Stimulated activated CD4-positive, alpha-beta T cell treated with anti-CD3 and anti-CD28 coated beads, Interleukin-1b, Interleukin-23, amount 100 ng/mL, for 48 hours (primary cell): ENCODE data around the gene CDH23.

ENCODE experiments used
- DNase-seq: peaks from one replicate; pipeline ENCODE4 v3.0.0-alpha.2; 2020

CDH23 gene

GRCh38 chr10:71790749-71791440 is 394.2 kb downstream of the CDH23 start:
- no peak for DNase-seq

GRCh38 chr10:71795248-71795647 is 398.5 kb downstream of the CDH23 start:
- DNase-seq, result no peak

DNA sequence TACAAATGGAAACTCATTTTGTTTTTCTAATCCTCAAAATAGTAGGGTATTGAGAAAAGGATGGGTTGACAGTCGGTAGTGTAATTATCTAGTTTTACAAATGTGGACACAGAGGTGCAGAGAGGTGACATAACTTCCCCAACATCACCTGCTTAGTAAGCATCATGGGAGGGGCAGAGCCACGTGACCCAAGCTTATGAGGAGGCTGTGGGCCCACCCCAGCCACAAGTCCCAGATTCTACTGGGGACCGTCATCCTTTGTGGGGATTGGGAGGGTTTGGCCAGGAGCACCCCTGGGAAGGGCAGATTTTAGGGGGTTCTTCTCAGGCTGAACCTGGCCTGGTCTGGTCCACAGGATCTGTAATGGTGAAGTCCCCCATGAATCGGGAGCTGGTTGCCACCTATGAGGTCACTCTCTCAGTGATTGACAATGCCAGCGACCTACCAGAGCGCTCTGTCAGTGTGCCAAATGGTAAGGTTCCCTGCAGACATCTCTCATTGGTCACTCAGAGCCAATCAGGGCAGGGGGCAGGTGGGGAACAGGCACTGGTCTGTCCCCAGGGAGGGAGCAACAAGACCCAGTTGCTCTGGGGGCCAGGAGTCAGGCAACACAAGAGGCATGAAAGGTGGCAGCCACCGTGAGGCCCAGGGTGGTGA is 400.2 kb downstream of the CDH23 start:
- DNase-seq, result no peak

DNA sequence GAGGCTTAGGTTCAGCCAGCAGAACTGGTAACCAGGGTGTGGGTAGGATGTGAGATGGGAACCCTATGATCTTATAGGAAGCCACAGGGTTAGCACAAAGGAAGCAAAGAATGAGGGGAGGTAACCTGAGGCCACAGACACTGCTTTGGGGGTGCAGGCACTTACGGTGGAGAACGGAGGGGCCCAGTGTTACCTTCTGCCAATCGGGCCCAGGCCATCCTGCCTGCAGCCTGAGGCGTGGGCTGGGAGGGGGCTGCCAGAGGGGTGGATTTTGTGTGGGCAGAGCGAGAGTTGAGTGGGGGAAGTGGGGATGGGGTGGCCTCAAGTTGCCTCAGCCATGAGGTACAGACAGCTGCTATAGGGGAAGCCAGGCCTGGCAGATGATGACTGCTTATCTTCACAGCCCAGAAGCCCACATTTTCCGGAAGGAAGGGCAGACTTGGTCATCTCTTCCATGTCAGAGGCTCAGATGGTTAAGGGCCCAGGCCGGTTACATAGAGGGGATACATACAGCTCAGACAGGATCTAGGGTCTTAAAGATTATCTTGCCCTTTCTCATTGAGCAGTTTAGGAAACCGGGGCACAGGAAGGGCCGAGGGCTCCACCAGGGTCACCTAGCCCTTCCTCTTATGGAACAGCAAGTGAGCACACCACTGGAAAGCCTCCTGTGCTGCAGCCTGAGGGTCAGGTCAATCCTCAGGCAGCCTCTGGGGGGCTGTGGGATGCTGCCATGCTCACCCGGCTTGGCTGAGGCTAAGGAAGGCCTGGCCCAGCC is 401.0 kb downstream of the CDH23 start:
- no peak for DNase-seq

GRCh38 chr10:71798308-71798624 is 401.5 kb downstream of the CDH23 start:
- no peak for DNase-seq

DNA sequence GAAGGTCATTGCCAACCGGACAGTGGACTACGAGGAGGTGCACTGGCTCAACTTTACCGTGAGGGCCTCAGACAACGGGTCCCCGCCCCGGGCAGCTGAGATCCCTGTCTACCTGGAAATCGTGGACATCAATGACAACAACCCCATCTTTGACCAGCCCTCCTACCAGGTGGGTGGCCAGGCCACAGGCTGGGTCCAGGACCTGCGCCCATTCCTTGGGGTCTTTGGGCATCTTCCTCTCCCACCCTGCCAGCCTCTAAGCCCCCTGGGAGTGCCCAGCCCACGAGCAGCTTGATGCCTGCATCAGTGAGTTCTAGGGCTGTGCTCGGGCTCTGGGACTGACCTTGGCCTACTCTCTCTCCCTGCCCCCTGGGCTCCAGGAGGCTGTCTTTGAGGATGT is 402.4 kb downstream of the CDH23 start:
- DNase-seq, result no peak

GRCh38 chr10:71799608-71800453 is 403.1 kb downstream of the CDH23 start:
- no peak for DNase-seq

DNA sequence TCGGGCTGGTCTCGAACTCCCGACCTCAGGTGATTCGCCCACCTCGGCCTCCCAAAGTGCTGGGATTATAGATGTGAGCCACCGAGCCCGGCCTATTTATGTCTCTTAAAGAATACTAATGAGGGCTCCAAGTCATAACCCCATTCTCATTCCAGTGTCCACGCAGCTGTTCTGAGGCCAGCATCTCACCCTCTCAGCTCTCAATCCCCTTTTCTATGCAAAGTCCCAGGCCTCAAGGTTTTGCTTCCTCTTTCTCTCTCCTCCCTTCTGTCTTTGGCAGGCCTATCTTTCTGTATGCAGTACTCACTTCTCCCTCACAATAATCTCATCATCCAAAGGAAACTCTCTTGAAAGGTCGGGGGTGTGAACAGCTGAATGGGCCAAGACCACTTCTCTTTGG is 404.6 kb downstream of the CDH23 start:
- no peak for DNase-seq

DNA sequence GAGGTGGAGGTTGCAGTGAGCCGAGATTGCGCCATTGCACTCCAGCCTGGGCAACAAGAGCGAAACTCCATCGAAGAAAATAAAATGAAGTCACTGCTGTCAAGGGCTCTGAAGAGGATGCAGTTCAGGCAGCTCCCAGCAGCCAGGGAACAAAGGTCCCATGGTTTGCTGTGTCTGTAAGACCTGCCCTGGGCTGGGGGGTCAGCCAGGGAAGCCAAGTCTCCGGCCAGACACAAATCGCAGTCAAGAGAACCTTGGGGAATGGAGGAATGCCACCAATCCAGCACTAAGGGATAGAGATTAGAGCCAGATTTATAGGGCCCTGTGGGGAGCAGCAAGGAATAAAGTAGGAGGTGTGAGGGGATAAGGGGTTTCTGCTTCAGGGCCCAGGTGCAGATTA is 405.5 kb downstream of the CDH23 start:
- DNase-seq, result no peak

DNA sequence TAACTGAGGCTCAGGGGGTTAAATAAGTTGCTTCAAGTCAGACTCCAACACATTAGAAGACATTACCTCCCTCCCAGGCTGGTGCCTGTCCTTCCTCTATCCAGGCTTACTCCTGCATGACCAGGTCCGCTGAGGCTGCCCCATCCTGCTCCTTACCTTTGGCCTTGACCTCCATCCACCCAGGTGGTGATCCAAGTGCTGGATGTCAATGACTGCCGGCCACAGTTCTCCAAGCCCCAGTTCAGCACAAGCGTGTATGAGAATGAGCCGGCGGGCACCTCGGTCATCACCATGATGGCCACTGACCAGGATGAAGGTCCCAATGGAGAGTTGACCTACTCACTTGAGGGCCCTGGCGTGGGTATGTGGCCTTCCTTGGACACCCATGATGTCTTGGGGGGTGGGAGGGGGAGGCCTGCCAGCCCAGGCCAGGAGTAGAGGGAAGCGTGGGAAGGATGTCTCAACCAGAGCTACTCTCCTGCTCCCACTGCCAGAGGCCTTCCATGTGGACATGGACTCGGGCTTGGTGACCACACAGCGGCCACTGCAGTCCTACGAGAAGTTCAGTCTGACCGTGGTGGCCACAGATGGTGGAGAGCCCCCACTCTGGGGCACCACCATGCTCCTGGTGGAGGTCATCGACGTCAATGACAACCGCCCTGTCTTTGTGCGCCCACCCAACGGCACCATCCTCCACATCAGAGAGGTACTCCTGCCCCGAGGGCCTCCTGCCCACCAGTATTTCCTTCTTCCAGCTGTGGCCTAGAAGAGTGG is 406.2 kb downstream of the CDH23 start:
- no peak for DNase-seq

- no peak for DNase-seq
Measured at GRCh38 chr10:71804077-71804476, 407.4 kb downstream of the CDH23 start.

DNA sequence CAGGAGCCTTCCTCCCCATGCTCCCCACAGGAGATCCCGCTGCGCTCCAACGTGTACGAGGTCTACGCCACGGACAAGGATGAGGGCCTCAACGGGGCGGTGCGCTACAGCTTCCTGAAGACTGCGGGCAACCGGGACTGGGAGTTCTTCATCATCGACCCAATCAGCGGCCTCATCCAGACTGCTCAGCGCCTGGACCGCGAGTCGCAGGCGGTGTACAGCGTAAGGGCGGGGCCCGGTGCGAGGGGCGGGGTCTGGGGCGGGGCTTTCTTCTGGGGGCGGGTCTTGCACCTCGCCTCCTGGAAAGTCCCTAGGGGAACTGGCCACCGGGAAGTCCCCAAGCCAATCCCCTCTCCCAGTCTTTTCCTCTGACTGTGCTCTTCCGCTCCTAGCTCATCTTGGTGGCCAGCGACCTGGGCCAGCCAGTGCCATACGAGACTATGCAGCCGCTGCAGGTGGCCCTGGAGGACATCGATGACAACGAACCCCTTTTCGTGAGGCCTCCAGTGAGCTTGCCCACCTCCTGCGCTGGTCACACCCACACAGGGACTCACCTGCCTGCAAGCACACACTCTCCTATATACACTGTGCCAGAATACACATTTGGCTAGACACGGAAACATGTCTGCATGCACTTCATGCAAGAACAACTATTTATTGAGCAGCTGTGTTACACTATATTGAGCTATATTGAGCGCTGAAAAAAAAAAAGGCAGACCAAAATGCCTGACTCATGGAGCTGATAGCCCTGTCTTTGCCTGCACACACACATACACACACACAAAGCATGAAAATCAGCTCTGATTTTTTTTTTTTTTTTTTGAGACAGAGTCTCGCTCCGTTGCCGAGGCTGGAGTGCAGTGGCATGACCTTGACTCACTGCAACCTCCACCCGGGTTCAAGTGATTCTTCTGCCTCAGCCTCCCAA is 409.3 kb downstream of the CDH23 start:
- no peak for DNase-seq

GRCh38 chr10:71806704-71807556 is 410.2 kb downstream of the CDH23 start:
- no peak for DNase-seq

GRCh38 chr10:71807557-71808510 is 411.1 kb downstream of the CDH23 start:
- DNase-seq, result no peak

DNA sequence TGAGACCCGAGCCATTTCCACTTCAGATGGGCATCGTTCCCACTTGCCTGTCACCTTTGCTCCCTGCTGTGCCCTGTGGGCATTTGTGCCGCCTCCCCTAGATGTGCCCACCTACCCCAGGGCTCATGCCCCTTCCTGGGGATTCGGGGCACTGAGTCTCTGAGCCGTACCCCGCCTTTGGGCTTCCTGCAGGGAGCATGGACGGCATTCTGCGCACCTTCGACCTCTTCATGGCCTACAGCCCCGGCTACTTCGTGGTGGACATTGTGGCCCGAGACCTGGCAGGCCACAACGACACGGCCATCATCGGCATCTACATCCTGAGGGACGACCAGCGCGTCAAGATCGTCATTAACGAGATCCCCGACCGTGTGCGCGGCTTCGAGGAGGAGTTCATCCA is 412.9 kb downstream of the CDH23 start:
- DNase-seq, result no peak

DNA sequence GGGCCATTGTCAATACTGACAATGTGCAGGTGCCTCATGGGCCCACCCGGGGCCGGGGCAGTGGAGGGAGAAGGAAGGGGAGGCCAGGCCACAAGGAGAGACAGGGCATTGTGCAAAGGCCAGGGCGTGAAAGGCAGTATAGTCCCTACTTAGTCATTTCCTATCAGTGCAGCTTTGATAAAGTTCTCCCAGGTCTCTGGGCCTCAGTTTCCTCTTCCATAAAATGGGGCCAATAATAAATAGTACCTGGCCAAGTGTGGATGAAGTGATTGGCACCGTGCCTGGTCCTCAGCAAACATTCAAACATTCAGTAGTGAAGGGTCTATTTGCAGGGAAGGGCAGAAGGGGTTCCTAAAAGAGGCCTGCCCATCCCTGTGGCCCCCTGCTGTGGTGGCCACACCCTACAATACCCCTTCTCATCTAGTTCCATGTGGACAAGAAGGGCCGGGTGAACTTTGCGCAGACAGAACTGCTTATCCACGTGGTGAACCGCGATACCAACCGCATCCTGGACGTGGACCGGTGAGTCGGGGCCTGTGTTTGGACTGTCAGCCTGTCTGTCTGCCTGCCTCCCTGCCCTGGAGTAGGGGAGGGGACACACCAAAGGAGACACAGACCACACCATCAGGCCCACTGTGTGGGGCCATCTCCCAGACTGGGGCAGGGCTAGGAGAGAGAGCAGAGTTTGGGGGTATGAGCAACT is 413.5 kb downstream of the CDH23 start:
- no peak for DNase-seq

- DNase-seq, result no peak
Measured at GRCh38 chr10:71811351-71811750, 414.6 kb downstream of the CDH23 start.
